ENCODE results near the gene PNMT.

DNA sequence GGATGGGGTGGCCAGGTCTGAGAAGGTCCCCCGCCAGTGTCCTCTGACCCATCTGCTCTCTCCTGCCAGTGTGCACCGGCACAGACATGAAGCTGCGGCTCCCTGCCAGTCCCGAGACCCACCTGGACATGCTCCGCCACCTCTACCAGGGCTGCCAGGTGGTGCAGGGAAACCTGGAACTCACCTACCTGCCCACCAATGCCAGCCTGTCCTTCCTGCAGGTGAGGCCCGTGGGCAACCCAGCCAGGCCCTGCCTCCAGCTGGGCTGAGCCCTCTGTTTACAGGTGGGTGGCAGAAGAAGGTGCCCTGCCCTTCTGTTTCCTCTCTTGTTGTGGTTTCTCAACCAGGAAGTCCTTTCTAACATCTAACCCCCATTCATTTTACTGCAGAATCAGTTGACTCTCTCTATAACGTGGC is 38.7 kb downstream of the PNMT start:
- TF ChIP-seq, protein P1, sequence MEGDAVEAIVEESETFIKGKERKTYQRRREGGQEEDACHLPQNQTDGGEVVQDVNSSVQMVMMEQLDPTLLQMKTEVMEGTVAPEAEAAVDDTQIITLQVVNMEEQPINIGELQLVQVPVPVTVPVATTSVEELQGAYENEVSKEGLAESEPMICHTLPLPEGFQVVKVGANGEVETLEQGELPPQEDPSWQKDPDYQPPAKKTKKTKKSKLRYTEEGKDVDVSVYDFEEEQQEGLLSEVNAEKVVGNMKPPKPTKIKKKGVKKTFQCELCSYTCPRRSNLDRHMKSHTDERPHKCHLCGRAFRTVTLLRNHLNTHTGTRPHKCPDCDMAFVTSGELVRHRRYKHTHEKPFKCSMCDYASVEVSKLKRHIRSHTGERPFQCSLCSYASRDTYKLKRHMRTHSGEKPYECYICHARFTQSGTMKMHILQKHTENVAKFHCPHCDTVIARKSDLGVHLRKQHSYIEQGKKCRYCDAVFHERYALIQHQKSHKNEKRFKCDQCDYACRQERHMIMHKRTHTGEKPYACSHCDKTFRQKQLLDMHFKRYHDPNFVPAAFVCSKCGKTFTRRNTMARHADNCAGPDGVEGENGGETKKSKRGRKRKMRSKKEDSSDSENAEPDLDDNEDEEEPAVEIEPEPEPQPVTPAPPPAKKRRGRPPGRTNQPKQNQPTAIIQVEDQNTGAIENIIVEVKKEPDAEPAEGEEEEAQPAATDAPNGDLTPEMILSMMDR (conservative IDR thresholded peaks at IDR 0.05) = no peak
- no peak for TF ChIP-seq ZFX (IDR thresholded peaks at IDR 0.05)
